Testis (tissue), 3 donors: ENCODE measurements around the gene IL5RA. TPM values are rescaled to one million over a fixed set of nuclear protein-coding genes. Genes with fewer than 3 reads are reported as not detected.

Experiments used
- DNase-seq: peaks from one replicate; pipeline ENCODE4 v3.0.0-alpha.2; 2019
- H3K27ac ChIP-seq, 2 donors: fragments of 200-600 bp; sonication (generic); one replicate each; pipeline ENCODE4 v1.5.1; 2019
- H3K27me3 ChIP-seq: fragments of 200-600 bp; sonication (generic); one replicate; pipeline ENCODE4 v1.5.1; 2019
- H3K36me3 ChIP-seq: fragments of 200-600 bp; sonication (generic); one replicate; pipeline ENCODE4 v1.5.1; 2017; ENCODE audit warnings: low read depth; ENCODE audit errors: missing control alignments
- H3K4me1 ChIP-seq: fragments of 200-600 bp; sonication (generic); one replicate; pipeline ENCODE4 v1.5.1; 2019
- H3K4me3 ChIP-seq, 2 donors: fragments of 200-600 bp; sonication (generic); one replicate each; pipeline ENCODE4 v1.5.1; 2017 to 2019
- H3K9me3 ChIP-seq: fragments of 200-600 bp; sonication (generic); one replicate; pipeline ENCODE4 v1.5.1; 2017
- POLR2A ChIP-seq: fragments of 450-650 bp; IDR thresholded peaks from one replicate; pipeline ENCODE4 v1.6.1; 2017; ENCODE audit warnings: antibody characterized with exemption, mild to moderate bottlenecking, moderate library complexity
- WGBS, 2 donors: methylation state at CpG; one replicate each; pipeline ENCODE4 v1.1.5; 2018; 5-methylcytosine and 5-hydroxymethylcytosine counted together
- intact Hi-C: fragments of 100-400 bp; cut with DNase I; formaldehyde crosslinking; loops from one replicate; pipeline ENCODE4 v1.15.1; 2023; ENCODE audit warnings: low total_unique reads
- polyA plus RNA-seq: library from polyadenylated mRNA; stranded (reverse); fragments of 350-450 nt; fragmentation: Illumina TruSeq; extraction: RNeasy Lipid Tissue Mini Kit (QIAGEN cat#74804); gene quantifications from one replicate; pipeline ENCODE4 v1.2.3, GENCODE V29; 2014; ENCODE audit warnings: low read depth, low replicate concordance; ENCODE audit not compliant: insufficient read depth
- total RNA-seq, 2 donors: library from RNA; depleted of rRNA; stranded (reverse); fragments of >200 nt; gene quantifications; one replicate each; pipeline ENCODE4 v1.2.3, GENCODE V29; 2016
- TF ChIP-seq, protein P1 (sequence below), 3 experiments: fragments of 450-650 bp in 2 of 3; fragments of 200-600 bp in 1 of 3; sonication (generic) in 1 of 3; IDR thresholded peaks; one replicate each; pipeline ENCODE4 v1.5.1; 2016 to 2019; ENCODE audit warnings: antibody characterized with exemption in 3 of 3, mild to moderate bottlenecking in 2 of 3, moderate library complexity in 1 of 3

IL5RA gene
- total and polyA plus RNA-seq, 3 donors from 2014 or later, result 0.43 to 1.8 (median 0.87) TPM

DNA sequence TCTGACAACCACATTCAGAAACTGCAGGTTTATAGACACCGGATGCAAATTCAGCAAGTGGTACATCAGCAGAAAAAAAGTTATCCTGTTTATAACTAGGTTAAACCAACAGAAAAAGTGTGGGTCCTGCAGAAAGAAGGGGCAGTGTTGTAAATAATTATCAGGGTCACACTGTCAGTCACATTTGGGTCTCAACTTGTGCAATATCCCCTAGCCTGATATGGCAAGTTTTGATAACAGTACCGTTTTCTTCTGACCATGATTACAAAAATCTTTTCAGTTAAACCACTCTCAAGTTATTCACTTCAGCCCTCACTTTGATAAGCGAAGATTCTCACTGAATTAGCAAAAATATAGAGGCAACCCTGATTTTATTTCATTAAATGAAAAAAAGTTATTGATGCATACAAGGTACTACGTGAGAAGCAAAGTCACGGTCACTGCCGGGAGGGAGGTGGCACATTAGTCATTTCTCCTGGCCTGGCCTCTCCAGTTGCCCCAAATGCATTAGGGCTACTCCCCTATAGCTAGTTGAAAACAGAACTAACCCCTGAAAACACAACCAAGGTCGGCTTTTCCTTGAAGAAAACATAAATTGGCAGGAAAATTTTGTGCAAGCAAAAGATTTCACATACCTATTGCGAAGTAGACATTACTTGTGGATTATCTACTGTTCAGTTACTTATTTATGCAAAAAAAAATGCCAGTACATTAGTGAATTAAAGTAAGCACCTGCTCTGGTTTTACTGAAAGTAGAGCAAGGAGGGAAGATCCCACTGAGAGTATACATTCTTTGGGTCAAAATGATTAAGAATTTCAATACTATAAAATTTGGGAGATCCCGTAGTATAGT lies 28.6 kb downstream of the IL5RA start:
- H3K36me3 ChIP-seq, result no peaks in the 10 kb centered on the region
- TF ChIP-seq POLR2A, result no peak
- TF ChIP-seq, protein P1, sequence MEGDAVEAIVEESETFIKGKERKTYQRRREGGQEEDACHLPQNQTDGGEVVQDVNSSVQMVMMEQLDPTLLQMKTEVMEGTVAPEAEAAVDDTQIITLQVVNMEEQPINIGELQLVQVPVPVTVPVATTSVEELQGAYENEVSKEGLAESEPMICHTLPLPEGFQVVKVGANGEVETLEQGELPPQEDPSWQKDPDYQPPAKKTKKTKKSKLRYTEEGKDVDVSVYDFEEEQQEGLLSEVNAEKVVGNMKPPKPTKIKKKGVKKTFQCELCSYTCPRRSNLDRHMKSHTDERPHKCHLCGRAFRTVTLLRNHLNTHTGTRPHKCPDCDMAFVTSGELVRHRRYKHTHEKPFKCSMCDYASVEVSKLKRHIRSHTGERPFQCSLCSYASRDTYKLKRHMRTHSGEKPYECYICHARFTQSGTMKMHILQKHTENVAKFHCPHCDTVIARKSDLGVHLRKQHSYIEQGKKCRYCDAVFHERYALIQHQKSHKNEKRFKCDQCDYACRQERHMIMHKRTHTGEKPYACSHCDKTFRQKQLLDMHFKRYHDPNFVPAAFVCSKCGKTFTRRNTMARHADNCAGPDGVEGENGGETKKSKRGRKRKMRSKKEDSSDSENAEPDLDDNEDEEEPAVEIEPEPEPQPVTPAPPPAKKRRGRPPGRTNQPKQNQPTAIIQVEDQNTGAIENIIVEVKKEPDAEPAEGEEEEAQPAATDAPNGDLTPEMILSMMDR (IDR thresholded peaks at IDR 0.05), result no peak
- H3K9me3 ChIP-seq, result no peaks in the 10 kb centered on the region
- 84 to 86% methylated on average over 9 of the region's 9 CpGs for WGBS, 2 donors
- DNase-seq, result no peak
- H3K27ac ChIP-seq, result no peak overlapping the region
- H3K27me3 ChIP-seq, result no peaks in the 10 kb centered on the region
- no peak overlapping the region for H3K4me3 ChIP-seq
- no peaks in the 10 kb centered on the region for H3K4me1 ChIP-seq
- intact Hi-C loops, result no loop called here

DNA sequence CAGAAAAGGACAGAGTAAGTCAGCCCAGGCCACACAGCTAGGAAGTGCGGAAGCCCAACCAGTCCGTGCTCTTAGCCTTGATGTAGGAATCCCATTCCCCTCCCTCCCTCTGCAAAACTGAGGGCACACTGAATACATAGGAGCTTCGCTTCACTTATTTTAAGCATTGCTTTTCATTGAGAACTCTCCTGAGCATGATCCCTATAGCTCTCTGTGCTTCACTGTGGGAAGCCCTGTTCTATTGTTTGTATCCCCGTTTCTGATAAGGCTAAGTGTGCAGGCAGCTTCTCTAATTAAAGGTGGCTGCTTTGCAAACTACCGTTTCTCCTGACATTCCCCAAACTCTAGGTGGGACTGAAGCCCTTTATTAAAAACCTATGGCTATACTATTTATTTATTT lies 29.9 kb downstream of the IL5RA start:
- no peak for DNase-seq
- no peaks in the 10 kb centered on the region for H3K9me3 ChIP-seq
- H3K4me1 ChIP-seq, result no peaks in the 10 kb centered on the region
- 68 to 74% methylated on average over 5 of the region's 5 CpGs for WGBS, 2 donors
- TF ChIP-seq, protein P1 (IDR thresholded peaks at IDR 0.05), result no peak
- no peaks in the 10 kb centered on the region for H3K36me3 ChIP-seq
- no peak overlapping the region for H3K27ac ChIP-seq
- intact Hi-C loops, result no loop called here
- H3K4me3 ChIP-seq, result no peak overlapping the region
- no peaks in the 10 kb centered on the region for H3K27me3 ChIP-seq

DNA sequence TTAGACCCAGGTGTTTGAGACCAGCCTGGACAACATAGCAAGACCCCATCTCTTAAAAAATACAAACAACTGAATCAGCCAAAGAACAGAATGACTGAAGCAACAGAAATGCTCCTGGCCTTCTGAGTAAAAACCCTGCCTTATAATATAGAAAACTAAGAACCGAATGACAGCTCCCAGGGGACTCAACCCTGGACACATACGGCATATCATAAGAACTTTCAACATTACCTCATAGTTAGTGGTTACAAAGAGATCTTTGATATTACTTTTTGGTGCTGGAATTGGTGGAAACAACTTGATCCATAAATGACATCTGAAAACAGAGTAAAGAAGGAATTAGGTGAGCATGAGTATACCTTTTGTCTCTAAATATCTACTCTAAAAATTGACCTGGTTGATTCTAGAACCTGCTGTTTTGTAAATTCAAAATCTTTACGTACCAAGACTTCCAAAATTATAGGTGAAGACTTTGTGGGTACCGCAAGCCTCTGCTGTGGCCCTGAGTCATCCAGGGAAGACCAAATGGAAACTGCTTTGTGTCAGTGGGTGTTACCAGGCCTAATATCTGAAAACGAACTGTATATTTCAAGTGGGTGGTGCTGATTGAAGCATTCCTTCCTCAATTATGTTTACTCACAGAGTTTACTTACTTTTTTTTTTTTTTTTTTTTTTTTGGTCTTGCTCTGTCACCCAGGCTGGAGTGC lies 35.5 kb downstream of the IL5RA start:
- no peak overlapping the region for H3K4me3 ChIP-seq
- no peak overlapping the region for H3K27ac ChIP-seq
- no peaks in the 10 kb centered on the region for H3K4me1 ChIP-seq
- intact Hi-C loops, result no loop called here
- DNase-seq, result no peak
- WGBS, 2 donors, result 84 to 90% methylated on average over 5 of the region's 5 CpGs
- TF ChIP-seq POLR2A, result no peak
- TF ChIP-seq, protein P1 (IDR thresholded peaks at IDR 0.05), result no peak
- no peaks in the 10 kb centered on the region for H3K36me3 ChIP-seq
- H3K27me3 ChIP-seq, result no peaks in the 10 kb centered on the region
- no peaks in the 10 kb centered on the region for H3K9me3 ChIP-seq

DNA sequence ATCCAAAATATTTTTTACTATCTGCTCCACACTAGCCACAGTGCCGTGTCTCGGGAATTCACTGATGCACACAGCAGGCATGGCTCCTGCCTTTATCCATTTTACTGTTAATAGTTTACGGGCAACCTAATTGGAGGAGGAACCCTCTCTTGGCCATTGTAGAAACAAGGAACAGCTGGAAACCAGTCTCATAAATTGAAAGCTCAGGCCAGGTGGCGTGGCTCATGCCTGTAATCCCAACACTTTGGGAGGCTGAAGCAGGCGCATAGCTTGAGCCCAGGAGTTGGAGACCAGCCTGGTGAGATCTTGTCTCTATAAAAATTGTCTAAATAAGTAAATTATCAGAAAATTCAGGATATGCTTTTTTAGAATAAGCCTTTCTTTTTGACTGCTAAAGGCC lies 39.0 kb downstream of the IL5RA start:
- intact Hi-C loops, result no loop called here
- no peak for TF ChIP-seq POLR2A
- TF ChIP-seq, protein P1 (IDR thresholded peaks at IDR 0.05), result no peak
- DNase-seq, result no peak

More for the DNA sequence above, 39.0 kb downstream of the IL5RA start:
- no peak overlapping the region for H3K4me3 ChIP-seq
- H3K4me1 ChIP-seq, result no peaks in the 10 kb centered on the region
- WGBS, 2 donors, result 51 to 75% methylated on average over 5 of the region's 5 CpGs
- H3K27me3 ChIP-seq, result no peaks in the 10 kb centered on the region
- H3K9me3 ChIP-seq, result no peaks in the 10 kb centered on the region
- no peaks in the 10 kb centered on the region for H3K36me3 ChIP-seq
- no peak overlapping the region for H3K27ac ChIP-seq
